ENCODE results near the gene WDPCP.

DNA sequence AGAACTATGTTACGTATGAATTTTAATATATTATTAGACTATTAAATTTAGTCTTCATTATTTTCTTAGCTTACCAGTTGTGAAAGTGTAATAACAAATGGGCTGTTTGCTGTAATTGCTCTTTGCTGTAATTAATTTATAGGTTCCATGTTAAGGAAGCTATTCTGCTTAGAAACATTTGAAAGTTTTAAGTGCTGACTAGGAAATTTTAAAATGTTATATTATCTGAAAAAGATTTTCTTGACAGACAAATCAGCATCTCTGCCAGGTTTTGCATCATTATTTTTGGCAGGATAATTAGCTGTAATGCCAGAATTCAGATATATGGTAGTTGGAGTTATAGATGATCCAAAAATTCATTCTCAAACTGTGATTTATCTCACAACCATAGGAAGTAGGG, 495.4 kb downstream of the WDPCP start:
- TF ChIP-seq, protein P1, sequence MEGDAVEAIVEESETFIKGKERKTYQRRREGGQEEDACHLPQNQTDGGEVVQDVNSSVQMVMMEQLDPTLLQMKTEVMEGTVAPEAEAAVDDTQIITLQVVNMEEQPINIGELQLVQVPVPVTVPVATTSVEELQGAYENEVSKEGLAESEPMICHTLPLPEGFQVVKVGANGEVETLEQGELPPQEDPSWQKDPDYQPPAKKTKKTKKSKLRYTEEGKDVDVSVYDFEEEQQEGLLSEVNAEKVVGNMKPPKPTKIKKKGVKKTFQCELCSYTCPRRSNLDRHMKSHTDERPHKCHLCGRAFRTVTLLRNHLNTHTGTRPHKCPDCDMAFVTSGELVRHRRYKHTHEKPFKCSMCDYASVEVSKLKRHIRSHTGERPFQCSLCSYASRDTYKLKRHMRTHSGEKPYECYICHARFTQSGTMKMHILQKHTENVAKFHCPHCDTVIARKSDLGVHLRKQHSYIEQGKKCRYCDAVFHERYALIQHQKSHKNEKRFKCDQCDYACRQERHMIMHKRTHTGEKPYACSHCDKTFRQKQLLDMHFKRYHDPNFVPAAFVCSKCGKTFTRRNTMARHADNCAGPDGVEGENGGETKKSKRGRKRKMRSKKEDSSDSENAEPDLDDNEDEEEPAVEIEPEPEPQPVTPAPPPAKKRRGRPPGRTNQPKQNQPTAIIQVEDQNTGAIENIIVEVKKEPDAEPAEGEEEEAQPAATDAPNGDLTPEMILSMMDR (IDR thresholded peaks at IDR 0.05), result no peak
- TF ChIP-seq POLR2A (IDR thresholded peaks at IDR 0.05; ENCODE audit: low read depth) (no peak), EP300 (IDR thresholded peaks at IDR 0.05) (no peak), POLR2AphosphoS5 (IDR thresholded peaks at IDR 0.05) (no peak)

All from esophagus muscularis mucosa (tissue), 4 donors.